PC-9 (cell line): Measurements from ENCODE around the gene MAP3K2. TPM values are rescaled to one million over a fixed set of nuclear protein-coding genes. Genes with fewer than 3 reads are reported as not detected.

Experiments
- BruUV-seq: library from RNA; stranded (reverse); fragments of 400-500 nt; replicated peaks from 2 replicates; lab custom pipeline; 2021; lab: Mats Ljungman, UMichigan
- CTCF ChIA-PET: fragments of 300-600 bp; sonication (Branson Sonifier 250); formaldehyde crosslinking; loops from one replicate; lab custom pipeline; 2022; ENCODE audit warnings: antibody characterized with exemption; lab: Charles Lee
- POLR2A ChIA-PET: fragments of 300-600 bp; sonication (Branson Sonifier 250); formaldehyde crosslinking; loops from one replicate; lab custom pipeline; 2022; ENCODE audit warnings: antibody characterized with exemption; ENCODE audit not compliant: unreplicated experiment; lab: Charles Lee
- DNase-seq, 2 experiments: peaks; one replicate each; pipeline versions ENCODE4 v3.0.0 to v3.0.0-alpha.2; 2015 to 2022; ENCODE audit warnings: mixed read lengths in 1 of 2
- H2AFZ ChIP-seq: fragments of 200-600 bp; sonication (generic); 2 replicates; pipeline ENCODE4 v1.8.1; 2017; ENCODE audit warnings: antibody characterized with exemption
- H3F3A ChIP-seq: fragments of 200-600 bp; sonication (generic); 2 replicates; pipeline ENCODE4 v1.8.1; 2017; ENCODE audit warnings: antibody characterized with exemption, mild to moderate bottlenecking, low read depth; ENCODE audit not compliant: insufficient read depth
- H3K27ac ChIP-seq: fragments of 200-600 bp; sonication (generic); 2 replicates; pipeline ENCODE4 v1.6.1; 2016; ENCODE audit warnings: mixed run types
- H3K27me3 ChIP-seq: fragments of 200-600 bp; sonication (generic); 2 replicates; pipeline ENCODE4 v1.6.1; 2016; ENCODE audit warnings: low read depth, mixed run types; ENCODE audit not compliant: insufficient read depth
- H3K36me3 ChIP-seq: fragments of 200-600 bp; sonication (generic); 2 replicates; pipeline ENCODE4 v1.6.1; 2016; ENCODE audit warnings: low read depth, mixed run types
- H3K4me1 ChIP-seq: fragments of 200-600 bp; sonication (generic); replicated peaks from 2 replicates; pipeline ENCODE4 v1.6.1; 2016; ENCODE audit warnings: mixed run types; ENCODE audit not compliant: insufficient read depth
- H3K4me2 ChIP-seq: fragments of 200-600 bp; sonication (generic); 2 replicates; pipeline ENCODE4 v1.6.1; 2017; ENCODE audit warnings: mixed run types
- H3K4me3 ChIP-seq: fragments of 200-600 bp; sonication (generic); 2 replicates; pipeline ENCODE4 v1.6.1; 2016; ENCODE audit warnings: mixed run types
- H3K79me2 ChIP-seq: fragments of 200-600 bp; sonication (generic); 2 replicates; pipeline ENCODE4 v1.6.1; 2017; ENCODE audit warnings: low read depth, mixed run types
- H3K9me2 ChIP-seq: fragments of 200-600 bp; sonication (generic); 2 replicates; pipeline ENCODE4 v1.8.1; 2017; ENCODE audit warnings: mild to moderate bottlenecking; ENCODE audit not compliant: insufficient read depth
- H3K9me3 ChIP-seq: fragments of 200-600 bp; sonication (generic); 2 replicates; pipeline ENCODE4 v1.8.1; 2016; ENCODE audit warnings: low read depth; ENCODE audit not compliant: insufficient read depth
- H4K20me1 ChIP-seq: fragments of 200-600 bp; sonication (generic); 2 replicates; pipeline ENCODE4 v1.8.1; 2017; ENCODE audit not compliant: insufficient read depth
- CTCF ChIP-seq: fragments of 200-600 bp; sonication (generic); conservative IDR thresholded peaks from 2 replicates; pipeline ENCODE4 v1.6.1; 2017; ENCODE audit warnings: mixed run types, antibody characterized with exemption, mild to moderate bottlenecking, moderate library complexity
- EZH2 ChIP-seq: fragments of 200-600 bp; sonication (generic); IDR thresholded peaks from 2 replicates; pipeline ENCODE4 v1.8.0; 2017; ENCODE audit warnings: antibody characterized with exemption, low read depth
- intact Hi-C: fragments of 100-400 bp; cut with micrococcal nuclease; formaldehyde crosslinking; loops from one replicate; pipeline ENCODE4 v1.10.0; 2022; ENCODE audit not compliant: unreplicated experiment
- total RNA-seq: library from RNA; stranded (reverse); gene quantifications from 2 replicates; pipeline ENCODE4 v1.2.3, GENCODE V29; 2021

MAP3K2 gene
- total RNA-seq, 1 experiment from 2014 or later, result 81.2 TPM

GRCh38 chr2:127343277-127343676 lies 44.5 kb downstream of the MAP3K2 start:
- H3K4me2 ChIP-seq, result no peak overlapping the region
- 0 out of 2 replicates have a peak, but pooled peaks cover 3% of the 10 kb centered on the region for H3K36me3 ChIP-seq
- ChIA-PET POLR2A (interaction anchor here (0.6 to 0.7 kb wide), 2 partner anchors 194 to 424 kb away, joined by 4 to 6 read pairs; no protein-coding TSS in a partner anchor), CTCF (no interaction called here)
- H3K27ac ChIP-seq, result no peak overlapping the region
- H3F3A ChIP-seq, result peaks cover 9% of the 10 kb centered on the region; the same call in 1 of the 2 replicates
- no TSS peak for BruUV-seq
- TF ChIP-seq CTCF (no peak), EZH2 (no peak)
- no peaks in the 10 kb centered on the region for H3K9me3 ChIP-seq
- intact Hi-C loops, result no loop called here
- H3K79me2 ChIP-seq, result peaks cover 45% of the 10 kb centered on the region
- H3K4me3 ChIP-seq, result no peak overlapping the region
- peaks cover 28% of the 10 kb centered on the region for H4K20me1 ChIP-seq
- H3K27me3 ChIP-seq, result no peaks in the 10 kb centered on the region
- no peaks in the 10 kb centered on the region for H3K9me2 ChIP-seq
- H3K4me1 ChIP-seq, result no peaks in the 10 kb centered on the region
- no peak overlapping the region for H2AFZ ChIP-seq
- DNase-seq, result no peak

- no peak for DNase-seq
- H3K4me1 ChIP-seq, result no peaks in the 10 kb centered on the region
- H3K27ac ChIP-seq, result no peak overlapping the region
- H3K4me3 ChIP-seq, result no peak overlapping the region
- ChIA-PET POLR2A (no interaction called here), CTCF (no interaction called here)
- H2AFZ ChIP-seq, result no peak overlapping the region
- no peaks in the 10 kb centered on the region for H3K9me3 ChIP-seq
- peaks cover 35% of the 10 kb centered on the region for H3K79me2 ChIP-seq
- H3K9me2 ChIP-seq, result no peaks in the 10 kb centered on the region
- H3K36me3 ChIP-seq, result peaks cover 8% of the 10 kb centered on the region; the same call in 1 of the 2 replicates
- intact Hi-C loops, result no loop called here
- no peak overlapping the region for H3K4me2 ChIP-seq
- H3K27me3 ChIP-seq, result no peaks in the 10 kb centered on the region
- H4K20me1 ChIP-seq, result peaks cover 23% of the 10 kb centered on the region
- H3F3A ChIP-seq, result peaks cover 9% of the 10 kb centered on the region
- no TSS peak for BruUV-seq
- TF ChIP-seq EZH2, result no peak
These were observed 45.7 kb downstream of the MAP3K2 start for GRCh38 chr2:127342101-127342500.

- Histone ChIP-seq H2AFZ (no peak overlapping the region), H4K20me1 (no peaks in the 10 kb centered on the region), H3K27ac (no peak overlapping the region), H3K9me2 (no peaks in the 10 kb centered on the region), H3K27me3 (no peaks in the 10 kb centered on the region), H3K36me3 (peaks cover 15% of the 10 kb centered on the region; the same call in 1 of the 2 replicates), H3K4me2 (no peak overlapping the region), H3K9me3 (no peaks in the 10 kb centered on the region), H3K4me1 (no peaks in the 10 kb centered on the region), H3K79me2 (no peaks in the 10 kb centered on the region), H3F3A (peaks cover 7% of the 10 kb centered on the region; the same call in 1 of the 2 replicates), H3K4me3 (no peak overlapping the region)
- intact Hi-C loops, result no loop called here
- POLR2A ChIA-PET, result interaction anchor here (0.7 kb wide), 1 partner anchor 139 kb away, joined by 3 read pairs; no protein-coding TSS in a partner anchor
- TF ChIP-seq CTCF (no peak), EZH2 (no peak)
- CTCF ChIA-PET, result no interaction called here
- no peak for DNase-seq
- BruUV-seq, result no TSS peak
These were observed 55.4 kb downstream of the MAP3K2 start for GRCh38 chr2:127332335-127332734.

GRCh38 chr2:127330753-127331152 lies 57.0 kb downstream of the MAP3K2 start:
- Histone ChIP-seq H3K4me3 (no peak overlapping the region), H3K27ac (no peak overlapping the region), H3K9me3 (no peaks in the 10 kb centered on the region), H3K36me3 (peaks cover 18% of the 10 kb centered on the region), H4K20me1 (no peaks in the 10 kb centered on the region), H3K9me2 (no peaks in the 10 kb centered on the region), H3F3A (peaks cover 15% of the 10 kb centered on the region), H3K4me1 (no peaks in the 10 kb centered on the region), H3K4me2 (no peak overlapping the region), H3K27me3 (no peaks in the 10 kb centered on the region), H2AFZ (no peak overlapping the region), H3K79me2 (no peaks in the 10 kb centered on the region)
- POLR2A ChIA-PET, result no interaction called here
- no TSS peak for BruUV-seq
- intact Hi-C loops, result no loop called here
- DNase-seq, result no peak
- CTCF ChIA-PET, result no interaction called here
- no peak for TF ChIP-seq CTCF
- TF ChIP-seq EZH2, result no peak
